HUES48 (cell line): Measurements from ENCODE around the gene HAGH.

Source experiments
- H3K27ac ChIP-seq: one replicate; pipeline ENCODE4 v1.7.0; 2013; ENCODE audit warnings: low read depth, low read length, inconsistent platforms
- H3K27me3 ChIP-seq: 2 replicates; pipeline ENCODE4 v1.6.1; 2013; ENCODE audit warnings: mild to moderate bottlenecking, low read length; ENCODE audit not compliant: control insufficient read depth, insufficient read depth
- H3K36me3 ChIP-seq: 2 replicates; pipeline ENCODE4 v1.6.1; 2013; ENCODE audit warnings: low read length; ENCODE audit not compliant: control insufficient read depth, insufficient read depth
- H3K4me1 ChIP-seq: 2 replicates; pipeline ENCODE4 v1.6.1; 2013; ENCODE audit warnings: mild to moderate bottlenecking, low read length; ENCODE audit not compliant: control insufficient read depth, insufficient read depth
- H3K4me3 ChIP-seq: 2 replicates; pipeline ENCODE4 v1.5.1; 2013; ENCODE audit warnings: mild to moderate bottlenecking, low read depth, low read length
- H3K9ac ChIP-seq: 2 replicates; pipeline ENCODE4 v1.6.1; 2013; ENCODE audit warnings: mild to moderate bottlenecking, low read depth, low read length, moderate library complexity
- H3K9me3 ChIP-seq: 2 replicates; pipeline ENCODE4 v1.6.1; 2013; ENCODE audit warnings: low read length; ENCODE audit not compliant: control insufficient read depth, insufficient read depth

HAGH gene

DNA sequence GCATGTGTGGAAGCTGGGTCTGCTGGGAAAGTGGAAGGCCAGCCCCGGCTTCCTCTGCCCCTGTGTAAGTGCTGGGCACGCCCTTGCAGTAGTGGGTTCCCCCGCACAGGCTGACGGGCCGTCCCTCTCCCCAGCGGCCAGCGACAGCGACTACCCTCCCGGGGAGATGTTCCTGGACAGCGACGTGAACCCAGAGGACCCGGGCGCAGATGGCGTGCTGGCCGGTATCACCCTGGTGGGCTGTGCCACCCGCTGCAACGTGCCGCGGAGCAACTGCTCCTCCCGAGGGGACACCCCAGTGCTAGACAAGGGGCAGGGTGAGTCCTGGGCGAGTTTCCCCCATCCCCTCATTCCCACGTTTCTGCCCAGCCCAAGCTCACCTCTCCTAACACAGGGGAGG, 60.8 kb downstream of the HAGH start:
- H3K9ac ChIP-seq: no peak overlapping the region
- no peaks in the 10 kb centered on the region for H3K9me3 ChIP-seq
- H3K4me3 ChIP-seq: no peak overlapping the region
- no peaks in the 10 kb centered on the region for H3K27me3 ChIP-seq
- H3K27ac ChIP-seq: no peak overlapping the region
- peaks cover 10% of the 10 kb centered on the region; the same call in 1 of the 2 replicates for H3K4me1 ChIP-seq
- peaks cover 31% of the 10 kb centered on the region; the same call in 1 of the 2 replicates for H3K36me3 ChIP-seq

DNA sequence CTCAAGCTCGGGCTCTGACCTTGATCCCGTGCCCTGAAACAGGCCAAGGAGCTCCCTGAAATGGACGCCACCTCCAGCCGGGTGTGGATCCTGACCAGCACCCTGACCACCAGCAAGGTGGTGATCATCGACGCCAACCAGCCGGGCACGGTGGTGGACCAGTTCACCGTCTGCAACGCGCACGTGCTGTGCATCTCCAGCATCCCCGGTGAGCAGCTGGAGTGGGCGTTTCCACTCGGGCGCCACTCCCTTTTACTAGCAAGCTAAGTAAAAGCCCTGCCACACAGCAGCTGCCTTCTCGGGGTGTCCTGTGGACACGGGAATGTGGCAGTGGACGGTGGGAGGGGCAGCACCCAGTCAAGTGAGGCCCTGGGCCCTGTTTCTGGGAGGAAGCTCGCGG, 61.7 kb downstream of the HAGH start:
- no peak overlapping the region for H3K27ac ChIP-seq
- H3K9me3 ChIP-seq: no peaks in the 10 kb centered on the region
- no peak overlapping the region for H3K4me3 ChIP-seq
- H3K9ac ChIP-seq: no peak overlapping the region
- peaks cover 6% of the 10 kb centered on the region; the same call in 1 of the 2 replicates for H3K4me1 ChIP-seq
- no peaks in the 10 kb centered on the region for H3K27me3 ChIP-seq
- peaks cover 31% of the 10 kb centered on the region; the same call in 1 of the 2 replicates for H3K36me3 ChIP-seq

DNA sequence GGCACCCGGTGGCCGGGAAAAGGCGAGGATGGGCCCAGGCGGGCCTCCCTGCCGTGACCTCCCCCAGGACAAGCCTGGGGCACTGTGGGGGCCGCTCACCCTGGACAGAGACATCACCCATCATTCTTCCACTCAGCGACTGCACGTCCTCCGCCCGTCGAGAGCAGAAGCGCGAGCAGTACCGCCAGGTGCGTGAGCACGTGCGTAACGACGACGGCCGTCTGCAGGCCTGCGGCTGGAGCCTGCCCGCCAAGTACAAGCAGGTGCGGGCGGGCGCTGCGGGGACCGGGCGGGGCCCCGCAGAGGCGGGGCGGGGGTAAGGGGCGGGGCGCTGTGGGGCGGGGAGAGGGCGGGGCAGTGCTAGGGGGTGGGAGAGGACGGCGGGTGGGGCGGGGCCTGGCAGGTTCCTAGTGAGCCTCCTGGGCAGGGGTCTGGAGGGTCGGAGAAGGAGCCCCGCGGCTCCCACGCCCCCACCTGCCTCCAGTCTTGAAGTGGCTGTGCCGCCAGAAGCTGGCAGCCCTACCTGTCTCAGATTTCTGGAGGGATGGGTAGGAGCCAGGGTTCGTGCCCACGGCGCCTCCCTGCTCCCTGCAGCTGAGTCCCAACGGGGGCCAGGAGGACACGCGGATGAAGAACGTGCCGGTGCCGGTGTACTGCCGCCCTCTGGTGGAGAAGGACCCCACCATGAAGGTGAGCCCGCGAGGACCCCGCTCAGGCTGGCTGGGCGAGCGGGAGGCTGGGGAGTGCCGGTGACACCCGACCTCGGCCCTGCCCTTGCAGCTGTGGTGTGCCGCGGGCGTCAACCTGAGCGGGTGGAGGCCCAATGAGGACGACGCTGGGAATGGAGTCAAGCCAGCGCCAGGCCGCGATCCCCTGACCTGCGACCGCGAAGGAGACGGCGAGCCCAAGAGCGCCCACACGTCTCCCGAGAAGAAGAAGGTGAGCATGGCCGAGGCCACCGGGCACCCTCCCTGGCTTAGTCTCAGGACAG, 62.8 kb downstream of the HAGH start:
- peak overlapping the region; percentile 52 for H3K4me3 ChIP-seq
- no peaks in the 10 kb centered on the region for H3K9me3 ChIP-seq
- H3K4me1 ChIP-seq: peaks cover 6% of the 10 kb centered on the region; the same call in 1 of the 2 replicates
- no peaks in the 10 kb centered on the region for H3K27me3 ChIP-seq
- H3K27ac ChIP-seq: no peak overlapping the region
- peaks cover 27% of the 10 kb centered on the region; the same call in 1 of the 2 replicates for H3K36me3 ChIP-seq
- no peak overlapping the region for H3K9ac ChIP-seq

DNA sequence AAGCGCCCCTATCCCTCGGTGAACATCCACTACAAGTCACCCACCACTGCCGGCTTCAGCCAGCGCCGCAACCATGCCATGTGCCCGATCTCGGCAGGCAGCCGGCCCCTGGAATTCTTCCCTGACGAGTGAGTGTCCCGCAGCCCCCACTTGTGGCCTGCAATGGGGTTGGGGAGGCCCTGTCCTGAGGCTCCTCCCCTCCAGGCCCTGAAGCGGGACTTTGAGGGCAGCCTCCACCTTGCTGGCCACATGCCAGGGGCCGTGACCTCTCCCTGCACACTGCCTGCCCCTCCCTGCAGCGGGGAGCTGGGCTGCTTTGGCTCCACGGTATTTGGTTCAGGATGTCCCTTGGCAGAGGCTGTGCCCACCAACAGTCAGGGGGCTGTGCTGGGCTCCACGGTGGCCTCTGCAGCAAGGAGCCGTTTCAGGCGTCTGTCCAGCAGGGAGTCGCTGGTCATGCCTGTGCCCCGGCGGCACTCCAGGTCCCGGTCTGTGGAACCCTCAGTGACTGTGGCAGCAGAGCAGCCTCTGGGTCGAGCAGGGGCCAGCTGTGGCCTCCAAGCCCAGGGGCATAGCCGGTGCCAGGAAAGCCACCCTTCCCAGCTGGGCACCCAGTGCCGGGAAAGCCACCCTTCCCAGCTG, 63.6 kb downstream of the HAGH start:
- no peak overlapping the region for H3K4me3 ChIP-seq
- H3K36me3 ChIP-seq: peaks cover 21% of the 10 kb centered on the region; the same call in 1 of the 2 replicates
- H3K27me3 ChIP-seq: no peaks in the 10 kb centered on the region
- H3K9ac ChIP-seq: no peak overlapping the region
- no peaks in the 10 kb centered on the region for H3K9me3 ChIP-seq
- H3K27ac ChIP-seq: no peak overlapping the region
- H3K4me1 ChIP-seq: peaks cover 6% of the 10 kb centered on the region; the same call in 1 of the 2 replicates

DNA sequence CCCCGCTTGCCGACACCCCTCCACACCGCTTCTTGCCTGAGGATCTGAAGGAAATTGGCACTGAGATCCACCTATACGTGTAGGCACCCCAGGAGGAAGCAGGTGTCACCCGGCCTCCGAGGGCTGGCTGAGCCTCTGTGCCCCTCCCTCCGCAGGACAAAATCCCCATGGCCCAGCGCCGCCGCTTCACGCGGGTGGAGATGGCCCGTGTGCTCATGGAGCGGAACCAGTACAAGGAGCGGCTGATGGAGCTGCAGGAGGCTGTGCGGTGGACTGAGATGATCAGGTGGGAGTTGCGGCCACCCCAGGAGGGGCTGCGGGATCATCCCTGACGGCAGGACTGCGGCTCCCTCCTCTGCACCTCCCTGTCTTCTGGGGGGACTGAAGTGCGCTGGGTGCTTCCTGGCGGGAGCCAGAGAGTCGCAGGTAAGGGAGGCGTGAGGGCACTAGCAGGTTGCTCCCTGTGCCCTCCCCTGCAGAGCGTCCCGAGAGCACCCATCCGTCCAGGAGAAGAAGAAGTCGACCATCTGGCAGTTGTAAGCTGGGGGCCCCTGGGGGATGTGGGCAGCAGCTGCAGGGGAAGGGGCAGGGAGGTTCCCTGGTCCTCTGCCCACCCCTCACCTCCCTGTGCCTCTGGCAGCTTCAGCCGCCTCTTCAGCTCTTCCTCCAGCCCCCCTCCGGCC, 64.3 kb downstream of the HAGH start:
- no peak overlapping the region for H3K4me3 ChIP-seq
- no peak overlapping the region for H3K27ac ChIP-seq
- no peak overlapping the region for H3K9ac ChIP-seq

DNA sequence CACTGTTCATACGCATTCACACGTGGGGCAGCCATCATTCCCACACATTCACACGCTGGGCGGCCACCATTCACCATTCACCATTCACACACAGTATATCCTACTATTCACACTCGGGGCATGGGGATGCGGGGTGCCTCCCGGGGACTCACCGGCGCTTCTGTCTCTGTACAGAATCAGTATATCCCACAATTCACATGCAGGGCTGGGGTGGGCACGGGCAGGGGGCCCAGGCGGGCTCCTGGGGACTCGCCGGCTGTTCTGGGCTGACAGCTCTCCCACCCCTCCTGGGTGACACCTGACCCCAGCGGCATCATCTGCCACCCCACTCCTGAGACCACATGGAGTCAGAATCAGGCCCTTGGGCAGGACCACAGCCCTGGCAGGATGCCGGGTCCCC, 64.9 kb downstream of the HAGH start:
- H3K4me3 ChIP-seq: no peak overlapping the region
- no peaks in the 10 kb centered on the region for H3K27me3 ChIP-seq
- H3K9ac ChIP-seq: no peak overlapping the region
- peaks cover 9% of the 10 kb centered on the region; the same call in 1 of the 2 replicates for H3K36me3 ChIP-seq
- H3K4me1 ChIP-seq: peaks cover 6% of the 10 kb centered on the region; the same call in 1 of the 2 replicates
- H3K9me3 ChIP-seq: no peaks in the 10 kb centered on the region
- no peak overlapping the region for H3K27ac ChIP-seq

More for the DNA sequence above, 64.3 kb downstream of the HAGH start:
- peaks cover 6% of the 10 kb centered on the region; the same call in 1 of the 2 replicates for H3K4me1 ChIP-seq
- no peaks in the 10 kb centered on the region for H3K9me3 ChIP-seq
- peaks cover 15% of the 10 kb centered on the region; the same call in 1 of the 2 replicates for H3K36me3 ChIP-seq
- H3K27me3 ChIP-seq: no peaks in the 10 kb centered on the region

DNA sequence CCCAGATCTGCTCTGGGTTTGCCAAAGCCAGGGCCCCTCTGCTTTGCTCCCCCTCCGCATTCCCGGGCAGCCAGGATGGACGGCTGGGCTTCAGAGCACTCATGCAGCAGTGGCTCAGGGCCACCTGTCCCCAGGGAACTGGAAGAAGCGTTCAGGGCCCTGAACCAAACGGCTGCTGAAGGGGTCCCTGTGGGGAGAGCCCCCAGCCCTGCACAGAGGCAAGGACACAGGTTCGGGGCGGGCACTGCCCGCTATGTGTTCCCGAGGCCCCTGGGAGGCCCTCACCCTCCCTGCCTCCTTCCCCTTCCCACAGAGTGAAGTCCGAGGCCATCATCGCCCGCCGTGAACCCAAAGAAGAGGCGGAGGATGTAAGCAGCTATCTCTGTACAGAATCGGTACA, 65.7 kb downstream of the HAGH start:
- Histone ChIP-seq H3K27me3 (no peaks in the 10 kb centered on the region), H3K4me1 (peaks cover 6% of the 10 kb centered on the region; the same call in 1 of the 2 replicates), H3K4me3 (no peak overlapping the region), H3K9ac (no peak overlapping the region), H3K9me3 (no peaks in the 10 kb centered on the region), H3K27ac (no peak overlapping the region), H3K36me3 (peaks cover 8% of the 10 kb centered on the region; the same call in 1 of the 2 replicates)

DNA sequence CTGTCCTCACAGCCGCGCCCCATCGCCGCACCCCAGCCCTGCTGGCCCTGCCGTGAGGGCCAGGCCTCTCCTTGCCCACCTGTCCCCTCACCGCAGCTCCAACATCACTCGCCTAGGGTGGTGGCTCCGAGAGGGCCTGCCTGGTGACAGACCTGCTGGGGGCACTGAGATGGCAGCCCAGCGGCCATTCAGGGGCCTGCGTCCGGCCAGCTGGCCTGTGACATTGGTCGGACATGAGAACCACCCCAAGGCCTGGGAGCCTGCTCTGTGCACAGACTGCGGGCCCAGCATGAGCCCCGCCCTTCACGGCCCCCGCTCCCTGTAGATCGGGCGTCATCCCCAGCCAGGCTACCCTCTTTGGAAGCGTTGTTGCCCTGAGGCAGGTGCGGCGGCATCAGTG, 67.1 kb downstream of the HAGH start:
- Histone ChIP-seq H3K4me3 (no peak overlapping the region), H3K4me1 (peaks cover 4% of the 10 kb centered on the region; the same call in 1 of the 2 replicates), H3K27me3 (no peaks in the 10 kb centered on the region), H3K9me3 (no peaks in the 10 kb centered on the region), H3K9ac (no peak overlapping the region), H3K27ac (no peak overlapping the region), H3K36me3 (0 out of 2 replicates have a peak, but pooled peaks cover 7% of the 10 kb centered on the region)

DNA sequence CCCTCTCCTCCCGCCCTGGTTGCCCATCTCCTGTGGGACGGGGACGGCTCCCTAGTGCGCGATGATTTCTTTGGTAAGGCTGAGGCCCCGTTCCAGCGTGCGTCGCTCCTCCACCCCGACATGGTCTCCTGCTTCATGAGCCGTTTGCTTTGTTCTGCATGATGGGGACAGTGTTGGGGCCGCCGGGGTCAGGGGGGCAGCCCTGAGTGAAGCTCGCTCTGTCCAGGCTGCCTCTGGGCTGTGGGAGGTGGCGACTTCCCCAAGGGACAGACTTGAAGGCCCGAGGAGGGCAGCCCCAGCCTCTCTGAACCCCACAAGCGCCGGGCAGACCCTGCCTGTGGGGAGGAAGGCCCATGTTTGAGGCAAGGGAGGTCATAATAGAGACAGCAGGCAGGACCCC, 67.7 kb downstream of the HAGH start:
- Histone ChIP-seq H3K4me3 (no peak overlapping the region), H3K4me1 (no peaks in the 10 kb centered on the region), H3K27me3 (no peaks in the 10 kb centered on the region), H3K27ac (no peak overlapping the region), H3K36me3 (0 out of 2 replicates have a peak, but pooled peaks cover 7% of the 10 kb centered on the region), H3K9ac (no peak overlapping the region), H3K9me3 (no peaks in the 10 kb centered on the region)

DNA sequence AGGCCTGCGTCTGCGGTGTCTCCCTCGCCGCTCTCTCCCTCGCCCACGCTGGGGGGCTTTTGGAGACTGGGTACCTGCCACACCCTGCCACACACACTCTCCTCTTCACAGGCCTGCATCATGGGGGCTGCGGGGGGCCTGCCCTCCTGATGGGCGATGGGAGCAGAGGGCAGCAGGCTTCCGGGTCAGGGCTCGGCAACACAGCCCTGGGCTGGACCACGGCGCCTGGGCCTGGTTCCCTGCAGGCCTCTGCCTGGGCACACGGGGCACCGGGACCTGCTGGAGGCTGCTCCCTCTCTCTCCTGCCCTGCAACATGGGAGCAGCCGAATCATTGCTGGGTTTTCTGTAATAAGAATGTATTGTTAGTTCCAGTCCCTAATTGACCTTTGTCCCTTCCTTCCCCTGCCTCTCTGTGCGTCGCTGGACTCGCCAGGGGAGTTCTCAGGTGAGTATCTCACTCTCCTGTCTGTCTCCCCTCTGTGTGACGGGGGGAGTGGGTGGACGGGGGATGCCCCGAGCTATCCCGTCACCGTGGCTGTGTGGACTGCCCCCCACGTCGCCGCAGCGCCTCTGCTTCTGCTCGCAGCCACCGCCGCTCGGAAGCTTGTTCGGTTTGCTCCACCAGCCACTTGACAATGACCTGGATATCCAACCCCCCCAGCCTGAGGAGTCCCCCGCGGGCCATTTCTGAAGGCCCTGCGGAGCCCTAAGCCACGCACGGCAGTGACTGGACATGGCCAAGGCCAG, 68.7 kb downstream of the HAGH start:
- H3K4me3 ChIP-seq: no peak overlapping the region
- no peak overlapping the region for H3K27ac ChIP-seq
- no peaks in the 10 kb centered on the region for H3K27me3 ChIP-seq
- 0 out of 2 replicates have a peak, but pooled peaks cover 7% of the 10 kb centered on the region for H3K36me3 ChIP-seq
- no peaks in the 10 kb centered on the region for H3K9me3 ChIP-seq
- no peaks in the 10 kb centered on the region for H3K4me1 ChIP-seq
- H3K9ac ChIP-seq: no peak overlapping the region
